ENCODE results near the gene FHIP2A.
A peak's percentile ranks its signal among the peaks of the same experiment; 100 is the strongest.
"Not testable (repeated sequence)": the region's sequence is repeated elsewhere in the genome, so short reads cannot be mapped to it uniquely, and the experiment has no call there.

The FHIP2A gene

GRCh38 chr10:114829160-114829909 lies 7.8 kb downstream of the FHIP2A start:
- H3K4me1 ChIP-seq (ENCODE audit: control insufficient read depth in 5 of 5, insufficient read depth in 5 of 5, low read length in 5 of 5): peaks cover 0 to 29% (median 21%) of the 10 kb centered on the region in 5 donors
- peaks cover 11 to 17% (median 15%) of the 10 kb centered on the region in 5 donors for H3K36me3 ChIP-seq (ENCODE audit: control insufficient read depth in 5 of 5, insufficient read depth in 5 of 5, low read length in 5 of 5)
- H3K27me3 ChIP-seq (ENCODE audit: control insufficient read depth in 5 of 5, insufficient read depth in 4 of 5, low read length in 5 of 5): no peaks in the 10 kb centered on the region
- H3K9me3 ChIP-seq (ENCODE audit: control insufficient read depth in 5 of 5, low read length in 5 of 5): no peaks in the 10 kb centered on the region
- H3K27ac ChIP-seq (ENCODE audit: low read depth, low read length): no peak overlapping the region
- no peak overlapping the region for H3K4me3 ChIP-seq (ENCODE audit: low read depth in 1 of 5, low read length in 5 of 5)
- no peak overlapping the region for H3K9ac ChIP-seq (ENCODE audit: low read length in 5 of 5)

GRCh38 chr10:114831186-114831867 lies 9.7 kb downstream of the FHIP2A start:
- no peaks in the 10 kb centered on the region for H3K9me3 ChIP-seq (ENCODE audit: control insufficient read depth in 5 of 5, low read length in 5 of 5)
- peak overlapping the region in 1 of 5 donors; percentile 14 for H3K9ac ChIP-seq (ENCODE audit: low read length in 5 of 5)
- H3K4me3 ChIP-seq (ENCODE audit: low read depth in 1 of 5, low read length in 5 of 5): no peak overlapping the region
- H3K27ac ChIP-seq (ENCODE audit: low read depth, low read length): no peak overlapping the region
- peaks cover 21 to 31% (median 26%) of the 10 kb centered on the region in 5 donors for H3K36me3 ChIP-seq (ENCODE audit: control insufficient read depth in 5 of 5, insufficient read depth in 5 of 5, low read length in 5 of 5)
- H3K4me1 ChIP-seq (ENCODE audit: control insufficient read depth in 5 of 5, insufficient read depth in 5 of 5, low read length in 5 of 5): peaks cover 0 to 16% (median 2%) of the 10 kb centered on the region in 5 donors
- no peaks in the 10 kb centered on the region for H3K27me3 ChIP-seq (ENCODE audit: control insufficient read depth in 5 of 5, insufficient read depth in 4 of 5, low read length in 5 of 5)

DNA sequence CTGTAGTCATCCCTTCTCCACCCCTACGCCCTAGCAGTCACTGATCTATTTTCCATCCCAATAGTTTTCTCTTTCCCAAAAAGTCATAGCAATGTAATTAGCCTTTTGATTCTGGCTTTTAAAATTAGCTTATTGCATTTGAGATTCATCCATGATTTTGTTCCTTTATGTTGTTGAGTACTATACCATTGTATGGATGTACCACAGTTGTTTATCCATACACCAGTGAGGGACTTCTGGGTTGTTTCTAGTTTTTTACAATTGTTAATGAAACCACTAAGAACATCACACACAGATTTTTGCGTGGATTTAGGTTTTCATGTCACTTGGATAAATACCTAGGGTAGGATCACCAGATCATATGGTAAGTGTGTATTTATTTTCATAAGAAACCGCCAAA lies 16.1 kb downstream of the FHIP2A start:
- Histone ChIP-seq H3K4me1 (ENCODE audit: control insufficient read depth in 5 of 5, insufficient read depth in 5 of 5, low read length in 5 of 5) (peaks cover 0 to 2% (median 0%) of the 10 kb centered on the region in 5 donors), H3K9ac (ENCODE audit: low read length in 5 of 5) (no peak overlapping the region), H3K27ac (ENCODE audit: low read depth, low read length) (no peak overlapping the region), H3K36me3 (ENCODE audit: control insufficient read depth in 5 of 5, insufficient read depth in 5 of 5, low read length in 5 of 5) (peaks cover 52 to 80% (median 56%) of the 10 kb centered on the region in 5 donors), H3K4me3 (ENCODE audit: low read depth in 1 of 5, low read length in 5 of 5) (no peak overlapping the region), H3K27me3 (ENCODE audit: control insufficient read depth in 5 of 5, insufficient read depth in 4 of 5, low read length in 5 of 5) (no peaks in the 10 kb centered on the region), H3K9me3 (ENCODE audit: control insufficient read depth in 5 of 5, low read length in 5 of 5) (no peaks in the 10 kb centered on the region)

DNA sequence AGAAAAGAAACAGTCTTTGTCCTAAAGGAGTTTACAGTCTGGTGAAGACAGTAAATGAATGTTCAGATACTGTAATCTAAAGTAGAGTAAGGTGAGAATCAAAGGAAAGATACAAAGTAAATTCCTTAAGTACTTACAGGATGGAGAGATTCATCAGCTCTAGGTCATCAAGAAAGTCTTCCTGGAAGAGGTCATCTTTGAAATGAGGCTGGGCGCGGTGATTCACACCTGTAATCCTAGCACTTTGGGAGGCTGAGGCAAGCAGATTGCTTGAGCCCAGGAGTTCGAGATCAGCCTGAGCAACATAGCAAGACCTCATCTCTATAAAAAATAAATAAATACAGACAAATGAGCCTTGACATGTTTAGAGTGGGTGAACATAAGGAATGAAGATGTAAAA lies 18.3 kb downstream of the FHIP2A start:
- H3K4me1 ChIP-seq (ENCODE audit: control insufficient read depth in 5 of 5, insufficient read depth in 5 of 5, low read length in 5 of 5): peaks cover 0 to 2% (median 0%) of the 10 kb centered on the region in 5 donors
- no peaks in the 10 kb centered on the region for H3K9me3 ChIP-seq (ENCODE audit: control insufficient read depth in 5 of 5, low read length in 5 of 5)
- H3K36me3 ChIP-seq (ENCODE audit: control insufficient read depth in 5 of 5, insufficient read depth in 5 of 5, low read length in 5 of 5): peaks cover 49 to 78% (median 56%) of the 10 kb centered on the region in 5 donors
- no peak overlapping the region for H3K4me3 ChIP-seq (ENCODE audit: low read depth in 1 of 5, low read length in 5 of 5)
- no peak overlapping the region for H3K27ac ChIP-seq (ENCODE audit: low read depth, low read length)
- no peaks in the 10 kb centered on the region for H3K27me3 ChIP-seq (ENCODE audit: control insufficient read depth in 5 of 5, insufficient read depth in 4 of 5, low read length in 5 of 5)
- no peak overlapping the region for H3K9ac ChIP-seq (ENCODE audit: low read length in 5 of 5)

- Histone ChIP-seq H3K36me3 (ENCODE audit: control insufficient read depth in 5 of 5, insufficient read depth in 5 of 5, low read length in 5 of 5) (peaks cover 59 to 90% (median 75%) of the 10 kb centered on the region in 5 donors), H3K27ac (ENCODE audit: low read depth, low read length) (no peak overlapping the region), H3K4me1 (ENCODE audit: control insufficient read depth in 5 of 5, insufficient read depth in 5 of 5, low read length in 5 of 5) (peaks cover 0 to 2% (median 0%) of the 10 kb centered on the region in 5 donors), H3K4me3 (ENCODE audit: low read depth in 1 of 5, low read length in 5 of 5) (no peak overlapping the region), H3K27me3 (ENCODE audit: control insufficient read depth in 5 of 5, insufficient read depth in 4 of 5, low read length in 5 of 5) (no peaks in the 10 kb centered on the region), H3K9ac (ENCODE audit: low read length in 5 of 5) (no peak overlapping the region), H3K9me3 (ENCODE audit: control insufficient read depth in 5 of 5, low read length in 5 of 5) (no peaks in the 10 kb centered on the region)
Measured at GRCh38 chr10:114845978-114846693, 24.6 kb downstream of the FHIP2A start.

- H3K9ac ChIP-seq (ENCODE audit: low read length in 5 of 5); H3K4me3 ChIP-seq (ENCODE audit: low read depth in 1 of 5, low read length in 5 of 5); H3K27me3 ChIP-seq (ENCODE audit: control insufficient read depth in 5 of 5, insufficient read depth in 4 of 5, low read length in 5 of 5); H3K4me1 ChIP-seq (ENCODE audit: control insufficient read depth in 5 of 5, insufficient read depth in 5 of 5, low read length in 5 of 5); H3K27ac ChIP-seq (ENCODE audit: low read depth, low read length); H3K9me3 ChIP-seq (ENCODE audit: control insufficient read depth in 5 of 5, low read length in 5 of 5): not testable (repeated sequence)
- peaks cover 63 to 89% (median 80%) of the 10 kb centered on the region in 5 donors for H3K36me3 ChIP-seq (ENCODE audit: control insufficient read depth in 5 of 5, insufficient read depth in 5 of 5, low read length in 5 of 5)
Measured at GRCh38 chr10:114847517-114847916, 25.9 kb downstream of the FHIP2A start.

DNA sequence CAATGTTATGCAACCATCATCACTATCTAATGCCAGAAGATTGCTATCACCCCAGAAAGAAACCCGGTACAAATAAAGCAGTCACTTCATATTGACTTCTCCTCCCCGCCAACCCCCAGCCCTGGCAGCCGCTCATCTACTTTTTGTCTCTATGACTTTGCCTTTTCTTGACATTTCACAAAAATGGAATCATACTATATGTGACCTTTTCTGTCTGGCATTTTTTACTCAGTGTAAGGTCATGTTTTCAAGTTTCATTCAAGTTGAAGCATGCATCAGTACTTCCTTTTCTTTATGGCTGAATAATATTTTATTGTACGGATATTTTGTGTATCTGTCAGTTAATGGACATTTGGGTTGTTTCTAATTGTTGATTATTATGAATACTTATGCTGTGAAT lies 28.1 kb downstream of the FHIP2A start:
- Histone ChIP-seq H3K9me3 (ENCODE audit: control insufficient read depth in 5 of 5, low read length in 5 of 5) (no peaks in the 10 kb centered on the region), H3K9ac (ENCODE audit: low read length in 5 of 5) (no peak overlapping the region), H3K27me3 (ENCODE audit: control insufficient read depth in 5 of 5, insufficient read depth in 4 of 5, low read length in 5 of 5) (no peaks in the 10 kb centered on the region), H3K4me3 (ENCODE audit: low read depth in 1 of 5, low read length in 5 of 5) (no peak overlapping the region), H3K4me1 (ENCODE audit: control insufficient read depth in 5 of 5, insufficient read depth in 5 of 5, low read length in 5 of 5) (no peaks in the 10 kb centered on the region), H3K27ac (ENCODE audit: low read depth, low read length) (no peak overlapping the region), H3K36me3 (ENCODE audit: control insufficient read depth in 5 of 5, insufficient read depth in 5 of 5, low read length in 5 of 5) (peaks cover 60 to 83% (median 74%) of the 10 kb centered on the region in 5 donors)

- H3K4me1 ChIP-seq (ENCODE audit: control insufficient read depth in 5 of 5, insufficient read depth in 5 of 5, low read length in 5 of 5): no peaks in the 10 kb centered on the region
- no peaks in the 10 kb centered on the region for H3K9me3 ChIP-seq (ENCODE audit: control insufficient read depth in 5 of 5, low read length in 5 of 5)
- H3K4me3 ChIP-seq (ENCODE audit: low read depth in 1 of 5, low read length in 5 of 5): no peak overlapping the region
- H3K27me3 ChIP-seq (ENCODE audit: control insufficient read depth in 5 of 5, insufficient read depth in 4 of 5, low read length in 5 of 5): no peaks in the 10 kb centered on the region
- peaks cover 63 to 83% (median 75%) of the 10 kb centered on the region in 5 donors for H3K36me3 ChIP-seq (ENCODE audit: control insufficient read depth in 5 of 5, insufficient read depth in 5 of 5, low read length in 5 of 5)
- no peak overlapping the region for H3K9ac ChIP-seq (ENCODE audit: low read length in 5 of 5)
- no peak overlapping the region for H3K27ac ChIP-seq (ENCODE audit: low read depth, low read length)
Measured at GRCh38 chr10:114850126-114850525, 28.5 kb downstream of the FHIP2A start.

DNA sequence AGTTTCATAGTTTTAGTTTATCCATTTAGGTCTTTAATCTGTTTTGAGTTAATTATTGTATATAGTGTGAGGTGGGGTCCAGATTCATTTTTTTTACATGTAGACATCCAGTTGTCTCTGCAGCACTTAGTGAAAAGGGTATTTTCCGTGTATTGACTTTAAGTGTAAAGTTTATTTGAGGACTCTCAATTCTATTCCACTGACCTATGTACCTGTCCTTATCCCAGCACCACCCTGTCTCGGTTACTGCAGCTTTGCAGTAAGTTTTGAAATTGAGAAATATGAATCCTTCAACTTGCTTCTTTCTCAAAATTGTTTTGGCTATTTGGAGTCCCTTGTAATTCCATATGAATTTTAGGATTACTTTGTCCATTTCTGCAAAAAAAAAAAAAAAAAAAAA lies 29.8 kb downstream of the FHIP2A start:
- Histone ChIP-seq H3K27ac (ENCODE audit: low read depth, low read length) (no peak overlapping the region), H3K4me3 (ENCODE audit: low read depth in 1 of 5, low read length in 5 of 5) (no peak overlapping the region), H3K9me3 (ENCODE audit: control insufficient read depth in 5 of 5, low read length in 5 of 5) (no peaks in the 10 kb centered on the region), H3K4me1 (ENCODE audit: control insufficient read depth in 5 of 5, insufficient read depth in 5 of 5, low read length in 5 of 5) (peaks cover 0 to 4% (median 0%) of the 10 kb centered on the region in 5 donors), H3K36me3 (ENCODE audit: control insufficient read depth in 5 of 5, insufficient read depth in 5 of 5, low read length in 5 of 5) (peaks cover 60 to 83% (median 73%) of the 10 kb centered on the region in 5 donors), H3K9ac (ENCODE audit: low read length in 5 of 5) (no peak overlapping the region), H3K27me3 (ENCODE audit: control insufficient read depth in 5 of 5, insufficient read depth in 4 of 5, low read length in 5 of 5) (no peaks in the 10 kb centered on the region)

DNA sequence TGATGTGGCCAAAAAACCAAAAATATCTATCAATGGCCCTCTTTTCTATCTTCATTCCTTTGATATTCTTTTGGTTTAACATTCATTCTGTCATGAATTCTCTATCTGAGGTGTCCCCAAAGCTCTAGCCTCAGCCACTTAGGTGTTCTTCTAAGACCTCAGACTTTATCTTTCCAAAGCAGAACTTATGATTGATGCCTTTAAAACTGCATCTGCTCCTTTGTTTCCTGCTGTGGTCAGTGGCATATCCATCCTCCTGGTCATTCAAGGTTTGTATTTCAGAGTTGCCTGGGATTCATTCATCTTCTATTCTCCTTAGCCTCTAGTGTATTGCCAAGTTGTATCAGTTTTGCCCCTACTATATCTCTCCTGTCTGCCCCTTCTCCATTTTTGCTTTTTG lies 30.6 kb downstream of the FHIP2A start:
- H3K4me1 ChIP-seq (ENCODE audit: control insufficient read depth in 5 of 5, insufficient read depth in 5 of 5, low read length in 5 of 5): peaks cover 0 to 5% (median 0%) of the 10 kb centered on the region in 5 donors
- H3K36me3 ChIP-seq (ENCODE audit: control insufficient read depth in 5 of 5, insufficient read depth in 5 of 5, low read length in 5 of 5): peaks cover 52 to 80% (median 70%) of the 10 kb centered on the region in 5 donors
- no peaks in the 10 kb centered on the region for H3K9me3 ChIP-seq (ENCODE audit: control insufficient read depth in 5 of 5, low read length in 5 of 5)
- H3K27ac ChIP-seq (ENCODE audit: low read depth, low read length): no peak overlapping the region
- H3K4me3 ChIP-seq (ENCODE audit: low read depth in 1 of 5, low read length in 5 of 5): no peak overlapping the region
- no peaks in the 10 kb centered on the region for H3K27me3 ChIP-seq (ENCODE audit: control insufficient read depth in 5 of 5, insufficient read depth in 4 of 5, low read length in 5 of 5)
- no peak overlapping the region for H3K9ac ChIP-seq (ENCODE audit: low read length in 5 of 5)
